Measurements from ENCODE around the gene RHO.
"Not testable (repeated sequence)": the region's sequence is repeated elsewhere in the genome, so short reads cannot be mapped to it uniquely, and the experiment has no call there.

Gene RHO

DNA sequence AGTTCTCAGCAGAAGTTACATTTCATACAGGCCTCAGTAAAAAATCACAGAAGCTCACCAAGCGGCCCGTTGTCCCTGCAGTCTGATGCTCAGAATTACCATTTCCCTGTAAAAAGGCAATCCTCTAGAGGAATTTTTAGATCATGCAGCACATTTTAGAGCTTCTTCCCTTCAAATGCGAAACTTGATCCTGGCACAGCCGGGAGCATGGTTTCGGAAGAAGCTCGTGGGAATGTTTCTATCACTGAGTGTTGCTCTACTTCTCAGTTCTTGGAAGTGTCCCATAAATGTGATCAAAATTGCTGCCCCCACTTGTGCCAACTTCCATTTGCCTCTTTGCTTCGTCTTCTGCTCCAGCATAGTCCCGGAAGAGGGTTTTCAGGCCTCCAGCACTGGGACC, 10.8 kb downstream of the RHO start:
- H3K4me1 ChIP-seq (ENCODE audit: control insufficient read depth, insufficient read depth, low read length), result peaks cover 11% of the 10 kb centered on the region
- no peak overlapping the region for H3K4me3 ChIP-seq (ENCODE audit: low read depth, low read length)
- H3K27me3 ChIP-seq (ENCODE audit: control insufficient read depth, insufficient read depth, low read length), result no peaks in the 10 kb centered on the region
- H3K9ac ChIP-seq (ENCODE audit: low read depth, low read length), result no peak overlapping the region
- H3K36me3 ChIP-seq (ENCODE audit: control insufficient read depth, insufficient read depth, low read length), result no peaks in the 10 kb centered on the region
- no peaks in the 10 kb centered on the region for H3K9me3 ChIP-seq (ENCODE audit: control insufficient read depth, insufficient read depth, low read length)

DNA sequence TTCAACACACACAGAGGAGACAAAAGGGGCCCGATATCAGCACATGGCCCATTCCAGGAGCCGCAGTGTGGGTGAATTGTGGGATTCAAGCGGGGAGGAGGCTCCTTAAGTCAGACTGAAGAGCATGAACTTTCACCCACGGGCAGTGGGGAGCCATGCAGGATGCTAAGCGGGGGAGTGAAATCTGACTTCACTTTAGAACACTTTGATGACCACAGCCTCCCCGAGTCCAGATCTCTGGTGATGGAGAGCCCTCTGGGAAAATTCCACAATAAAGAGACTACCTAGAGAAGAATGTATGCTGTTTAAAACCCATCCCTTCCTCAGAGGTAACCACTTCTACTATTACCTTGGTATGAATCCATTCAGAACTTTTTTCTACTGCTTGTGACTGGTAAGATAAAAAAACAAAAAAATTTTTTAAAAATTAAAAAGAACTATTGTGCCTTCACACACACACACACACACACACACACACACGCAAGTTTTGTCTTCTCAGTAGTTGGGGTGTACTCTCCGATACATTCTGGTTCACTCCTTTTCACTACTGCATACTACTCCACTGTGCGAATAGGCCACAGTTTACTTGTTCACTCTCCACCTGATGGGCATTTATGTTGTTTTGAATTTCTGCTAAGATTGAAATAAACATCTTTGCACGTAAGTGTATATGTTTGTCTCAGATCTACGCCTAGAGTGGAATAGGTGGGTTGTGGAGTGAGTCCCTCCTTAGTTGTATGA, 12.5 kb downstream of the RHO start:
- H3K9ac ChIP-seq (ENCODE audit: low read depth, low read length), result no peak overlapping the region
- H3K27me3 ChIP-seq (ENCODE audit: control insufficient read depth, insufficient read depth, low read length), result no peaks in the 10 kb centered on the region
- H3K4me1 ChIP-seq (ENCODE audit: control insufficient read depth, insufficient read depth, low read length), result peaks cover 6% of the 10 kb centered on the region
- no peaks in the 10 kb centered on the region for H3K36me3 ChIP-seq (ENCODE audit: control insufficient read depth, insufficient read depth, low read length)
- H3K4me3 ChIP-seq (ENCODE audit: low read depth, low read length), result no peak overlapping the region
- no peaks in the 10 kb centered on the region for H3K9me3 ChIP-seq (ENCODE audit: control insufficient read depth, insufficient read depth, low read length)

DNA sequence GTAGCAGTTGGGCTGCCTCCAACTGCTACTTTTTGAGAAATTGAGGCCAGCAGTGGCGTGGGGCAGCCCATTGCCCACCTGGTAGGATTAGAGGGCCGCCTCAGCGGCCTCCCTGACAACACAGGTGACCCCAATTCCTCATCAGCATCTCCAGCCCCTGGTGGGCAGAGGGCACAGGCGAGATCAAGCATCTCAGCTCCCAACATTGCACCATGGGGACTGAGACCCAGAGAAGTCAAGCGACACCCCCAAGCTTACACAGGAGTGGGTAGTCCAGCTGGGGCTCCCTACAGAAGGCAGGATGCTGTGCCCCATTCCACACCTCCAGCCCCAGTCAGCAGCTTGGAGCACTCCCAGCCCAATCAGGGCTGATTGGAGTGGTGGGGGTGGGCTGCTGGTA, 14.3 kb downstream of the RHO start:
- no peaks in the 10 kb centered on the region for H3K27me3 ChIP-seq (ENCODE audit: control insufficient read depth, insufficient read depth, low read length)
- no peaks in the 10 kb centered on the region for H3K36me3 ChIP-seq (ENCODE audit: control insufficient read depth, insufficient read depth, low read length)
- no peak overlapping the region for H3K4me3 ChIP-seq (ENCODE audit: low read depth, low read length)
- H3K4me1 ChIP-seq (ENCODE audit: control insufficient read depth, insufficient read depth, low read length), result no peaks in the 10 kb centered on the region
- H3K9me3 ChIP-seq (ENCODE audit: control insufficient read depth, insufficient read depth, low read length), result no peaks in the 10 kb centered on the region
- no peak overlapping the region for H3K9ac ChIP-seq (ENCODE audit: low read depth, low read length)

DNA sequence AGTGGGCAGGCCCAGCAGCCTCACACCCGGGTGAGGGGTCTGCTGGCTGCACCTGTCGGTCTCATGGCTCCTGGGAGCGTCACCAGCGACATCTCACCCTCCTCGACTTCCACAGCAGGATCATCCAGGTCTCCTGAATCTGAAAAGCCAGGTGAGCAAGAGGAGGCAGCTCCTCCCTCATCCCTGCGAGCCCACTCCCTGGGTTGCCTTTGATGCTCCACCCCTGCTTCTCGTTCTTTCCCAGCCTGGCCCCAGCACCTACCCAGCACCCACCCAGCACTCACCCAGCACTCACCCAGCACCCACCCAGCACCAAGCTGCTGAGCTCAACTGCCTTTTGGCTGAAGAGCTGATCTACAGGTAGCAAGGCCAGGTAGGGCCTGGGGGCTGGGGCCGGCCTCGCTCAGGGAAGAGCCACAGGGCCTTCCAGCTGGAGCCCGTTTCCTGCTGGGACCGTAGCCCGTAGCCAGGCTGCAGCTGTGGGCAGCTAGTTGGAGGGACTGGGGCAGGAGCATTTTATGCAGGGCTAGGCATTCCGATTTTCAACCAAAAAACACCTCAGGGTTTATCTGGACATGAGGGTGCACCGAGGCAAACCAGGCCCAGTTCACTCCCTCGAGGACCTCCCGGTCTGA, 14.8 kb downstream of the RHO start, which contains the start of gene H1-8:
H1-8 (plus strand) TSS at position 20 of the 635 bp plus-strand sequence; CDS start at position 64, 44 bp downstream.
- Histone ChIP-seq H3K27me3 (ENCODE audit: control insufficient read depth, insufficient read depth, low read length) (no peaks in the 10 kb centered on the region), H3K36me3 (ENCODE audit: control insufficient read depth, insufficient read depth, low read length) (no peaks in the 10 kb centered on the region), H3K4me3 (ENCODE audit: low read depth, low read length) (no peak within 1 kb of the TSS), H3K9me3 (ENCODE audit: control insufficient read depth, insufficient read depth, low read length) (no peaks in the 10 kb centered on the region), H3K9ac (ENCODE audit: low read depth, low read length) (no peak within 1 kb of the TSS), H3K4me1 (ENCODE audit: control insufficient read depth, insufficient read depth, low read length) (no peaks in the 10 kb centered on the region)

DNA sequence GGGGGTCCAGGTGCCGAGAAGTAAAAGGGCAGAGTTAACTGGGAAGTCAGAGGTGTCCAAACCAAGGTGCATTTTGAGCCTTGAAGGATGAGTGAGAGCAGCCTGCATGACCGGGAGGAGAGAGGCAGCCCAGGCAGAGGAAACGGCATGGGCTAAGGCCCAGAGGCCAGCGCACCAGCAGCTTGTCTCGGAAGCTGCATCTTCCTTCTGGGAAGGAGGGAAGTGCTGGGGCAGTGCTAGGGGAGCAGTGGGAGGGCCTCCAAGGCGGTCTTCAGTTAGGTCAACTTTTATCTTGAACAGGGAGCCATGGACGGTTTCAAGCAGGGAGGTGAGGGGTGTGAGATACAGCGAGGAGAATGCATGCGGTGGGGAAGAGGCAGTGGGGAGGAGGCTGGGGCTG, 15.6 kb downstream of the RHO start:
- Histone ChIP-seq H3K9me3 (ENCODE audit: control insufficient read depth, insufficient read depth, low read length) (no peaks in the 10 kb centered on the region), H3K4me3 (ENCODE audit: low read depth, low read length) (no peak overlapping the region), H3K4me1 (ENCODE audit: control insufficient read depth, insufficient read depth, low read length) (no peaks in the 10 kb centered on the region), H3K27me3 (ENCODE audit: control insufficient read depth, insufficient read depth, low read length) (no peaks in the 10 kb centered on the region), H3K9ac (ENCODE audit: low read depth, low read length) (no peak overlapping the region), H3K36me3 (ENCODE audit: control insufficient read depth, insufficient read depth, low read length) (no peaks in the 10 kb centered on the region)

DNA sequence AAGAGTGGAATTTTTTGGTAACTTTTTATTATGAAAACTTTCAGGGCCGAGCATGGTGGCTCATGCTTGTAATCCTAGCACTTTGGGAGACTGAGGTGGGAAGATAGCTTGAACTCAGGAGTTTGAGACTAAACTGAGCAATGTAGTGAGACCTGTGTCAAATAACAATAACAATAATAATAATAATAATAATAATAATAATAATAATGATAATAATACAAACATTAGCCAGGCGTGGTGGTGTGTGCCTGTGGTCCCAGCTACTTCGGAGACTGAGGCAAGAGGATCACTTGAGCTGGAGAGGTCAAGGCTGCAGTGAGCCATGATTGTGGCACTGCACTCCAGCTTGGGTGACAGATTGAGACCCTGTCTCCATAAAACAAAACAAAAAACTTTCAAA, 17.5 kb downstream of the RHO start:
- H3K36me3 ChIP-seq (ENCODE audit: control insufficient read depth, insufficient read depth, low read length); H3K9me3 ChIP-seq (ENCODE audit: control insufficient read depth, insufficient read depth, low read length); H3K9ac ChIP-seq (ENCODE audit: low read depth, low read length); H3K4me1 ChIP-seq (ENCODE audit: control insufficient read depth, insufficient read depth, low read length); H3K27me3 ChIP-seq (ENCODE audit: control insufficient read depth, insufficient read depth, low read length); H3K4me3 ChIP-seq (ENCODE audit: low read depth, low read length): not testable (repeated sequence)

DNA sequence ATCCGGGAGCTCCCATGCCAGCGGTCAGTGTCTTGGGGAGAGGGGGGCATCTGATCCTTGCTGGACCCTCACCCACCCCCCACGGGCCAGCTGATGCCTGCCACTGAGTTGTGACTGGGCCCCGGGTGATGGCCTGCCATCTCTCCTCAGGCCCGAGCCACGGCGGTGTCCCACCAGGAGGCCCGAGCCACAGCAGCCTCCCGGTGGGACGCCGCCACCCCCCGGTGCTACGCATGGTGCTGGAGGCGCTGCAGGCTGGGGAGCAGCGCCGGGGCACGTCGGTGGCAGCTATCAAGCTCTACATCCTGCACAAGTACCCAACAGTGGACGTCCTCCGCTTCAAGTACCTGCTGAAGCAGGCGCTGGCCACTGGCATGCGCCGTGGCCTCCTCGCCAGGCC, 18.8 kb downstream of the RHO start:
- H3K9ac ChIP-seq (ENCODE audit: low read depth, low read length), result no peak overlapping the region
- H3K27me3 ChIP-seq (ENCODE audit: control insufficient read depth, insufficient read depth, low read length), result no peaks in the 10 kb centered on the region
- H3K9me3 ChIP-seq (ENCODE audit: control insufficient read depth, insufficient read depth, low read length), result no peaks in the 10 kb centered on the region
- no peaks in the 10 kb centered on the region for H3K36me3 ChIP-seq (ENCODE audit: control insufficient read depth, insufficient read depth, low read length)
- H3K4me3 ChIP-seq (ENCODE audit: low read depth, low read length), result no peak overlapping the region
- no peaks in the 10 kb centered on the region for H3K4me1 ChIP-seq (ENCODE audit: control insufficient read depth, insufficient read depth, low read length)

DNA sequence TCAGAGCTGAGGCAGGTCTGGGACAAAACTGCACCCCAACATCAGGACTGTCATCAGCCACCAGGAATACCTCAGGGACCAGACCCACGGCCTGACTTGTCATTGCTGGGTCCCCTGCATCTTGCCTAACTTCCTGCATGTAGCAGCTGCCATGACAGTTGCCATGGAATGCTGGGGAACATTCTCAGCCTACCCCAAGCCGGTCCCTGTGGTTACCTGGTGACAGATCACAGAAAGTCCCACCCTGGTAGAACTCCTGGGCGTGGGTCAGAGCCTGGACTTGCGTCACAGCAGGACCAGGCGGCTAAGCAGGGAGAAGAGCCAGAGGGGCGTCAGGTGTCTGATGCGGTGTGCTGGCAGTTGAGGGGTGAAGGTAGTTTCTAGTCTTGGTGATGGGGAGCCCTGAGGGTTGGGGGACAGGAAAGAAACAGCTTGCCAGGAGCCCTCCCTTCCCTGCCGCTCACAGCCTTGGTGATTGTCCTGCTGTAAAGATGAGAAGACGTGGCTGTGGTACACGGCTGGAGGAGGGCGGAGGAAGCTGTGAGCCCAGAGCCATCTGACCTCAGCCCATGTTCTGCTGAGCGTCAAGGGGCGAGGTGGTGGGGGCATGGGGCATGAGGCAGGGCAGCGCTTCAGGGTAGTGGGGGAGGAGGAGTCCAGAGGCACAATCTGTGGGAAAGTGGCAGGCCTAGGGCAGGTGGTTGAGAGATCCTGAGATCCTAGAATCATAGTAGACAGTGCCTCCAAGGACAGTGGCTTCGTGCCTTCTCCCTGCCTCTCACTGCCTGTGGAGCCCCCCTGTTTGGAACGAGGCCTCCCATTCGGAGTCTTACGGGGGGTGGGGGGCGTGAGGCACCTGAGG, 19.9 kb downstream of the RHO start:
- Histone ChIP-seq H3K27me3 (ENCODE audit: control insufficient read depth, insufficient read depth, low read length) (no peaks in the 10 kb centered on the region), H3K4me3 (ENCODE audit: low read depth, low read length) (no peak overlapping the region), H3K9ac (ENCODE audit: low read depth, low read length) (no peak overlapping the region), H3K4me1 (ENCODE audit: control insufficient read depth, insufficient read depth, low read length) (no peaks in the 10 kb centered on the region), H3K36me3 (ENCODE audit: control insufficient read depth, insufficient read depth, low read length) (no peaks in the 10 kb centered on the region), H3K9me3 (ENCODE audit: control insufficient read depth, insufficient read depth, low read length) (no peaks in the 10 kb centered on the region)

DNA sequence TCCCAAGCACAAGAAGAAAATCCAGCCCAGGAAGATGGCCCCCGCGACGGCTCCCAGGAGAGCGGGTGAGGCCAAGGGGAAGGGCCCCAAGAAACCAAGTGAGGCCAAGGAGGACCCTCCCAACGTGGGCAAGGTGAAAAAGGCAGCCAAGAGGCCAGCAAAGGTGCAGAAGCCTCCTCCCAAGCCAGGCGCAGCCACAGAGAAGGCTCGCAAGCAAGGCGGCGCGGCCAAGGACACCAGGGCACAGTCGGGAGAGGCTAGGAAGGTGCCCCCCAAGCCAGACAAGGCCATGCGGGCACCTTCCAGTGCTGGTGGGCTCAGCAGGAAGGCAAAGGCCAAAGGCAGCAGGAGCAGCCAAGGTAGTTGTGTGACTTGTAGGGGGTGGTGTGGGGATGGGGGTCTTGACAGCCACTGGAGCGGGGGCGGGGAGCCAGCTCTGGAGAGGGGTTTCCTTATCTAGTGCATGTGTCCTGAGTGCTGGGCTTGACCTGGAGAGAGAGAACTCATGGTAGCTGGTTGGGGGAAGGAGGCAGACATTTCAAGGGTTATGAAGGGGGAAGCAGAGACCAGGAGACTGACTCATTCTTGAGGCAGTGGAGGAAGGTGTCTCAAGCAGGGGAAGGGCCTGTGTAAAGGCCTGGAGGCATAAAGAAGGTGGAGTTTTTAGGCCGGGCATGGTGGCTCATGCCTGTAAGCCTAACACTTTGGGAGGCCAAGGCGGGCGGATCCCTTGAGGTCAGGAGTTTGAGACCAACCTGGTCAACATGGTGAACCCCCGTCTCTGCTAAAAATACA, 20.8 kb downstream of the RHO start:
- Histone ChIP-seq H3K9ac (ENCODE audit: low read depth, low read length) (no peak overlapping the region), H3K36me3 (ENCODE audit: control insufficient read depth, insufficient read depth, low read length) (no peaks in the 10 kb centered on the region), H3K9me3 (ENCODE audit: control insufficient read depth, insufficient read depth, low read length) (no peaks in the 10 kb centered on the region), H3K27me3 (ENCODE audit: control insufficient read depth, insufficient read depth, low read length) (no peaks in the 10 kb centered on the region), H3K4me3 (ENCODE audit: low read depth, low read length) (no peak overlapping the region), H3K4me1 (ENCODE audit: control insufficient read depth, insufficient read depth, low read length) (no peaks in the 10 kb centered on the region)

DNA sequence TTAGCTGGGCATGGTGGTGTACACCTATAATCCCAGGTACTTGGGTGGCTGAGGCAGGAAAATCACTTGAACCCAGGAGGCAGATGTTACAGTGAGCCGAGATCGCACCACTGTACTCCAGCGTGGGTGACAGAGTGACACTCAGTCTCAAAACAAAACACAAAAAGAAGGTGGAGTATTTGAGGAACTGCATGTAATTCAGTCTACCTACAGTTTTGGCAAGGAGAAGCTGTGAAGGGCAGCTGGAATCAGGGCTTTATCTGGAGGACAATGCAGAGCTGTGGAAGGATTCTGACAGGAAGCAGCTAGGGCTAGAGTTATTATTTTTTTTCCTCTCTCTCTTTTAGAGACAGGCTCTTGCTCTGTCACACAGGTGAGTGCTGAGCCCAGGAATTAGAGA, 21.4 kb downstream of the RHO start:
- Histone ChIP-seq H3K4me1 (ENCODE audit: control insufficient read depth, insufficient read depth, low read length) (no peaks in the 10 kb centered on the region), H3K9me3 (ENCODE audit: control insufficient read depth, insufficient read depth, low read length) (no peaks in the 10 kb centered on the region), H3K9ac (ENCODE audit: low read depth, low read length) (no peak overlapping the region), H3K27me3 (ENCODE audit: control insufficient read depth, insufficient read depth, low read length) (no peaks in the 10 kb centered on the region), H3K4me3 (ENCODE audit: low read depth, low read length) (no peak overlapping the region), H3K36me3 (ENCODE audit: control insufficient read depth, insufficient read depth, low read length) (no peaks in the 10 kb centered on the region)

DNA sequence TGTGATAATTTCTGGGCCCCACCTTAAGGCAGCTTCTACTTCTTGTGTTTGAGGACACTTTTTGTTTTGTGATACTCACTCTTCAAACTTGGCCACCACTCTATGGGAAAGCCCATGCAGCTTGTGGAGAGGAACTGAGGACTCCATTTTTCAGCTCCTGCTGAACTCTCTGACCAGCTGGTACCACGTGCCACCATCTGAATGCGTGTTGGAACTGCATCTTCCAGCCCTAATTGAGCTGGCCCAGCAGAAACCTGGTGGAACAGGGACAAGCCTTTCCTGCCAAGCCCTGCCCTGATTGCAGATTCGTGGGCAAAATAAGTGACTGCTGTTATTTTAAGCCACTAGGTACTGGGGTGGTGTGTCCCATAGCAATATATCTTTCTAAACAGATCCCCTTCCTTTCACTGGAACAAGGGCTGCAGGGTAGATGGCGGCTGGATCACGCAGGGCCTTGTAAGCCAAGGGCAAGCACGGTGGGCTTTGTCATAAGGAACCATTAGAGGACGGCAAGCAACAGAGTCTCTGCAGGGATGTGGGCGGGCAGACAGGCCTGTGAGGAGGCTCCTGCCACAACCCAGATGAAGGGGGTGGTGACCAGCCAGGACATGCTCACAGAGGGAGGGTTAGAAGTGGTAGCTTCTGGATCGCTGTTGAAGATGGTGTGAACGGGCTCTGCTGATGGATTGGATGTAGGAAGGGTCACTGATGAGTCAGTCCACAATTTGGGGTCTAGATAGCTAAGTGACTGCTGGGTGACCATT, 24.0 kb downstream of the RHO start:
- Histone ChIP-seq H3K4me1 (ENCODE audit: control insufficient read depth, insufficient read depth, low read length) (peaks cover 3% of the 10 kb centered on the region), H3K36me3 (ENCODE audit: control insufficient read depth, insufficient read depth, low read length) (peaks cover 3% of the 10 kb centered on the region), H3K9ac (ENCODE audit: low read depth, low read length) (no peak overlapping the region), H3K4me3 (ENCODE audit: low read depth, low read length) (no peak overlapping the region), H3K27me3 (ENCODE audit: control insufficient read depth, insufficient read depth, low read length) (no peaks in the 10 kb centered on the region), H3K9me3 (ENCODE audit: control insufficient read depth, insufficient read depth, low read length) (no peaks in the 10 kb centered on the region)

All from iPS-15b (cell line).